ENCODE data around the gene DGKZ. TPM values are rescaled to one million over a fixed set of nuclear protein-coding genes. Genes with fewer than 3 reads are reported as not detected.

Gene DGKZ
- total RNA-seq, 1 experiment from 2014 or later: 80.8 TPM

- Histone ChIP-seq H3K36me3 (replicated peaks; ENCODE audit: control insufficient read depth, insufficient read depth, low read length) (no peaks in the 10 kb centered on the region; the same call in none of the 2 replicates), H3K4me3 (ENCODE audit: insufficient read depth, low read depth, low read length) (peak overlapping the region; percentile 1; the same call in 1 of the 2 replicates), H3K27me3 (ENCODE audit: control insufficient read depth, insufficient read depth, low read length) (no peaks in the 10 kb centered on the region)
- DNase-seq: no peak
Measured at GRCh38 chr11:46348566-46349401, 1.5 kb downstream of the DGKZ start.

GRCh38 chr11:46350695-46351094, 3.4 kb downstream of the DGKZ start:
- H3K4me3 ChIP-seq (ENCODE audit: insufficient read depth, low read depth, low read length): no peak overlapping the region
- DNase-seq: no peak
- H3K27me3 ChIP-seq (ENCODE audit: control insufficient read depth, insufficient read depth, low read length): no peaks in the 10 kb centered on the region
- no peaks in the 10 kb centered on the region; the same call in none of the 2 replicates for H3K36me3 ChIP-seq (replicated peaks; ENCODE audit: control insufficient read depth, insufficient read depth, low read length)

GRCh38 chr11:46351148-46351547, 3.9 kb downstream of the DGKZ start:
- no peak overlapping the region for H3K4me3 ChIP-seq (ENCODE audit: insufficient read depth, low read depth, low read length)
- DNase-seq: no peak
- no peaks in the 10 kb centered on the region for H3K27me3 ChIP-seq (ENCODE audit: control insufficient read depth, insufficient read depth, low read length)
- H3K36me3 ChIP-seq (replicated peaks; ENCODE audit: control insufficient read depth, insufficient read depth, low read length): no peaks in the 10 kb centered on the region; the same call in none of the 2 replicates

GRCh38 chr11:46351606-46352005, 4.3 kb downstream of the DGKZ start:
- H3K4me3 ChIP-seq (ENCODE audit: insufficient read depth, low read depth, low read length): no peak overlapping the region
- H3K27me3 ChIP-seq (ENCODE audit: control insufficient read depth, insufficient read depth, low read length): no peaks in the 10 kb centered on the region
- DNase-seq: no peak
- H3K36me3 ChIP-seq (replicated peaks; ENCODE audit: control insufficient read depth, insufficient read depth, low read length): no peaks in the 10 kb centered on the region; the same call in none of the 2 replicates

GRCh38 chr11:46352063-46352841, 5.0 kb downstream of the DGKZ start:
- DNase-seq: peak; percentile 93
- H3K27me3 ChIP-seq (ENCODE audit: control insufficient read depth, insufficient read depth, low read length): no peaks in the 10 kb centered on the region
- no peaks in the 10 kb centered on the region; the same call in none of the 2 replicates for H3K36me3 ChIP-seq (replicated peaks; ENCODE audit: control insufficient read depth, insufficient read depth, low read length)
- no peak overlapping the region for H3K4me3 ChIP-seq (ENCODE audit: insufficient read depth, low read depth, low read length)

- no peaks in the 10 kb centered on the region for H3K27me3 ChIP-seq (ENCODE audit: control insufficient read depth, insufficient read depth, low read length)
- no peak overlapping the region for H3K4me3 ChIP-seq (ENCODE audit: insufficient read depth, low read depth, low read length)
- no peak for DNase-seq
- no peaks in the 10 kb centered on the region; the same call in none of the 2 replicates for H3K36me3 ChIP-seq (replicated peaks; ENCODE audit: control insufficient read depth, insufficient read depth, low read length)
Measured at GRCh38 chr11:46353698-46354097, 6.4 kb downstream of the DGKZ start.

- Histone ChIP-seq H3K4me3 (ENCODE audit: insufficient read depth, low read depth, low read length) (no peak overlapping the region), H3K36me3 (replicated peaks; ENCODE audit: control insufficient read depth, insufficient read depth, low read length) (no peaks in the 10 kb centered on the region; the same call in 1 of the 2 replicates), H3K27me3 (ENCODE audit: control insufficient read depth, insufficient read depth, low read length) (no peaks in the 10 kb centered on the region)
- DNase-seq: no peak
Measured at GRCh38 chr11:46356924-46357482, 9.7 kb downstream of the DGKZ start.

GRCh38 chr11:46357483-46357936, 10.2 kb downstream of the DGKZ start:
- DNase-seq: no peak
- no peak overlapping the region for H3K4me3 ChIP-seq (ENCODE audit: insufficient read depth, low read depth, low read length)
- no peaks in the 10 kb centered on the region; the same call in 1 of the 2 replicates for H3K36me3 ChIP-seq (replicated peaks; ENCODE audit: control insufficient read depth, insufficient read depth, low read length)
- no peaks in the 10 kb centered on the region for H3K27me3 ChIP-seq (ENCODE audit: control insufficient read depth, insufficient read depth, low read length)

GRCh38 chr11:46359953-46360352, 12.7 kb downstream of the DGKZ start:
- no peaks in the 10 kb centered on the region; the same call in none of the 2 replicates for H3K36me3 ChIP-seq (replicated peaks; ENCODE audit: control insufficient read depth, insufficient read depth, low read length)
- no peak for DNase-seq
- H3K27me3 ChIP-seq (ENCODE audit: control insufficient read depth, insufficient read depth, low read length): no peaks in the 10 kb centered on the region
- H3K4me3 ChIP-seq (ENCODE audit: insufficient read depth, low read depth, low read length): no peak overlapping the region

- H3K4me3 ChIP-seq (ENCODE audit: insufficient read depth, low read depth, low read length): no peak overlapping the region
Measured at GRCh38 chr11:46360878-46361277, 13.6 kb downstream of the DGKZ start.

GRCh38 chr11:46361283-46362155, 14.3 kb downstream of the DGKZ start:
- Histone ChIP-seq H3K4me3 (ENCODE audit: insufficient read depth, low read depth, low read length) (no peak overlapping the region), H3K36me3 (replicated peaks; ENCODE audit: control insufficient read depth, insufficient read depth, low read length) (no peaks in the 10 kb centered on the region; the same call in none of the 2 replicates), H3K27me3 (ENCODE audit: control insufficient read depth, insufficient read depth, low read length) (no peaks in the 10 kb centered on the region)
- peak; percentile 83 for DNase-seq

More at GRCh38 chr11:46360878-46361277, 13.6 kb downstream of the DGKZ start:
- H3K27me3 ChIP-seq (ENCODE audit: control insufficient read depth, insufficient read depth, low read length): no peaks in the 10 kb centered on the region
- DNase-seq: no peak
- no peaks in the 10 kb centered on the region; the same call in none of the 2 replicates for H3K36me3 ChIP-seq (replicated peaks; ENCODE audit: control insufficient read depth, insufficient read depth, low read length)

GRCh38 chr11:46362156-46363030, 15.1 kb downstream of the DGKZ start:
- Histone ChIP-seq H3K4me3 (ENCODE audit: insufficient read depth, low read depth, low read length) (no peak overlapping the region), H3K27me3 (ENCODE audit: control insufficient read depth, insufficient read depth, low read length) (no peaks in the 10 kb centered on the region), H3K36me3 (replicated peaks; ENCODE audit: control insufficient read depth, insufficient read depth, low read length) (no peaks in the 10 kb centered on the region; the same call in none of the 2 replicates)
- no peak for DNase-seq

- Histone ChIP-seq H3K27me3 (ENCODE audit: control insufficient read depth, insufficient read depth, low read length) (no peaks in the 10 kb centered on the region), H3K4me3 (ENCODE audit: insufficient read depth, low read depth, low read length) (no peak overlapping the region)
- DNase-seq: no peak
Measured at GRCh38 chr11:46363031-46363407, 15.8 kb downstream of the DGKZ start.

More at GRCh38 chr11:46363031-46363407, 15.8 kb downstream of the DGKZ start:
- H3K36me3 ChIP-seq (replicated peaks; ENCODE audit: control insufficient read depth, insufficient read depth, low read length): peaks cover 3% of the 10 kb centered on the region
